ENCODE measurements around the gene LRRC3B.

LRRC3B gene

DNA sequence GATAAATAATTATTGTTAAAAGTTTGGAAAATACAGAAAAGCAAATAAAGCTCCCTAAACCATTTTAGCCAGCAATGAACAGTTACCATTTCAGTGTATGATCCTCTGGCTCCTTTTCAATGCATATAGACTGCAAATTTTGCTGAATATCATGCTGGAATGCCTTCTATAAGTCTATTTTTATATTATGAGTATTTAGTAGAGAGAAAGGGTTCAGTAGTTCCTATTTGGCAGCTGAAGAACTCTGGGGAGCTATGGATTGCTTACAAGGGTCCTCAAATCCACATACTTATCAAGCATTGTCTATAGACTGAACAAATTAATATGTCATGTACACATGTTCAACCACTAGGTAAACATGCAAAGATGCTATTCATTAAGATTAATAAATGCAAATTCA, 46.1 kb downstream of the LRRC3B start:
- Histone ChIP-seq H3K4ac (ENCODE audit: low read depth, low read length) (no peak overlapping the region), H3K9ac (ENCODE audit: low read length) (no peak overlapping the region), H3K4me3 (ENCODE audit: low read length) (no peak overlapping the region), H4K5ac (ENCODE audit: low read length) (no peak overlapping the region), H3K4me2 (ENCODE audit: low read length) (no peak overlapping the region), H2BK15ac (replicated peaks; ENCODE audit: low read depth) (no peak overlapping the region), H3K4me1 (ENCODE audit: control insufficient read depth, low read depth, low read length) (no peaks in the 10 kb centered on the region), H3K56ac (ENCODE audit: low read length) (no peak overlapping the region), H2AK5ac (ENCODE audit: low read length) (no peak overlapping the region), H3K79me2 (ENCODE audit: control insufficient read depth, insufficient read depth, low read length) (no peaks in the 10 kb centered on the region), H2BK120ac (ENCODE audit: low read depth, low read length) (no peak overlapping the region), H3K27ac (ENCODE audit: low read depth, low read length) (no peak overlapping the region), H3K27me3 (ENCODE audit: insufficient read depth, low read length, poor library complexity) (no peaks in the 10 kb centered on the region), H2BK5ac (ENCODE audit: low read length) (no peak overlapping the region), H3K18ac (ENCODE audit: low read length) (no peak overlapping the region), H3K79me1 (ENCODE audit: low read length) (no peaks in the 10 kb centered on the region), H3K36me3 (ENCODE audit: control insufficient read depth, insufficient read depth, low read length) (no peaks in the 10 kb centered on the region), H4K8ac (ENCODE audit: low read depth, low read length) (no peak overlapping the region), H3K23ac (ENCODE audit: low read length) (no peak overlapping the region)
- DNase-seq = no peak

DNA sequence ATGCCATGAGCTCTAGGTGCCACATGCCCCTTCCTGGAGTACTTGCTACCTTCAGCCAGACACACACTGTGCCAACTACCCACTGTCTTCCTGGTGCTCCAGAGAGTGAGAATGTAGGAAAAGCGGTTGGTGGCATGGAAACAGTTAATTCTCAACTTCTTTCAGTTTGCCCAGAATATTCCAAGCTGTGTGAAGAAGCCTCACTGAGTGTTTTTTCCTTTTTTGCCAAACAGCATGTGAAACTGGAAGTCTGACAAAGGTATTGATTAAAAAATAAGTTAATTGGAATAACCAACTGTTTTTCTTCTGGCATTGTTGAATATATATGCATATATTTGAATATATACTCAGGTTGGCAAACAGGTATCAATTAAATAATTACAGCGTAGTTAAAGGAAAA, 52.8 kb downstream of the LRRC3B start:
- no peak overlapping the region for H3K4me3 ChIP-seq (ENCODE audit: low read length)
- 100% methylated on average over 1 of the region's 2 CpGs for WGBS (ENCODE audit: extremely low coverage, insufficient coverage, low lambda C conversion rate)
- H3K23ac ChIP-seq (ENCODE audit: low read length) = no peak overlapping the region
- no peaks in the 10 kb centered on the region for H3K79me2 ChIP-seq (ENCODE audit: control insufficient read depth, insufficient read depth, low read length)
- no peak overlapping the region for H3K4ac ChIP-seq (ENCODE audit: low read depth, low read length)
- H2BK120ac ChIP-seq (ENCODE audit: low read depth, low read length) = no peak overlapping the region
- no peak overlapping the region for H2AK5ac ChIP-seq (ENCODE audit: low read length)
- no peaks in the 10 kb centered on the region for H3K27me3 ChIP-seq (ENCODE audit: insufficient read depth, low read length, poor library complexity)
- H4K8ac ChIP-seq (ENCODE audit: low read depth, low read length) = no peak overlapping the region
- H3K36me3 ChIP-seq (ENCODE audit: control insufficient read depth, insufficient read depth, low read length) = no peaks in the 10 kb centered on the region
- H2BK15ac ChIP-seq (replicated peaks; ENCODE audit: low read depth) = no peak overlapping the region
- H3K27ac ChIP-seq (ENCODE audit: low read depth, low read length) = no peak overlapping the region
- no peak overlapping the region for H3K56ac ChIP-seq (ENCODE audit: low read length)
- no peak overlapping the region for H3K18ac ChIP-seq (ENCODE audit: low read length)
- no peak for DNase-seq
- H3K79me1 ChIP-seq (ENCODE audit: low read length) = no peaks in the 10 kb centered on the region
- no peak overlapping the region for H3K4me2 ChIP-seq (ENCODE audit: low read length)
- H3K9ac ChIP-seq (ENCODE audit: low read length) = no peak overlapping the region
- H2BK5ac ChIP-seq (ENCODE audit: low read length) = no peak overlapping the region
- no peaks in the 10 kb centered on the region for H3K4me1 ChIP-seq (ENCODE audit: control insufficient read depth, low read depth, low read length)
- H4K5ac ChIP-seq (ENCODE audit: low read length) = no peak overlapping the region

- Histone ChIP-seq H2BK15ac (replicated peaks; ENCODE audit: low read depth) (no peak overlapping the region), H3K27ac (ENCODE audit: low read depth, low read length) (no peak overlapping the region), H3K4me1 (ENCODE audit: control insufficient read depth, low read depth, low read length) (no peaks in the 10 kb centered on the region), H2BK5ac (ENCODE audit: low read length) (no peak overlapping the region), H3K18ac (ENCODE audit: low read length) (no peak overlapping the region), H3K9ac (ENCODE audit: low read length) (no peak overlapping the region), H3K4me3 (ENCODE audit: low read length) (no peak overlapping the region), H3K27me3 (ENCODE audit: insufficient read depth, low read length, poor library complexity) (no peaks in the 10 kb centered on the region), H2AK5ac (ENCODE audit: low read length) (no peak overlapping the region), H3K4ac (ENCODE audit: low read depth, low read length) (no peak overlapping the region), H3K4me2 (ENCODE audit: low read length) (no peak overlapping the region), H3K56ac (ENCODE audit: low read length) (no peak overlapping the region), H3K79me2 (ENCODE audit: control insufficient read depth, insufficient read depth, low read length) (no peaks in the 10 kb centered on the region), H3K23ac (ENCODE audit: low read length) (no peak overlapping the region), H3K36me3 (ENCODE audit: control insufficient read depth, insufficient read depth, low read length) (no peaks in the 10 kb centered on the region), H4K8ac (ENCODE audit: low read depth, low read length) (no peak overlapping the region), H4K5ac (ENCODE audit: low read length) (no peak overlapping the region), H3K79me1 (ENCODE audit: low read length) (no peaks in the 10 kb centered on the region), H2BK120ac (ENCODE audit: low read depth, low read length) (no peak overlapping the region)
- no CpG with 5 or more reads among the region's 2 CpGs for WGBS (ENCODE audit: extremely low coverage, insufficient coverage, low lambda C conversion rate)
- no peak for DNase-seq
These were observed 59.1 kb downstream of the LRRC3B start for GRCh38 chr3:26681632-26682031.

GRCh38 chr3:26682406-26682805, 59.8 kb downstream of the LRRC3B start:
- H4K8ac ChIP-seq (ENCODE audit: low read depth, low read length) = no peak overlapping the region
- no CpG with 5 or more reads among the region's 1 CpG for WGBS (ENCODE audit: extremely low coverage, insufficient coverage, low lambda C conversion rate)
- H3K4ac ChIP-seq (ENCODE audit: low read depth, low read length) = no peak overlapping the region
- H3K4me3 ChIP-seq (ENCODE audit: low read length) = no peak overlapping the region
- no peak overlapping the region for H3K23ac ChIP-seq (ENCODE audit: low read length)
- H3K36me3 ChIP-seq (ENCODE audit: control insufficient read depth, insufficient read depth, low read length) = no peaks in the 10 kb centered on the region
- no peaks in the 10 kb centered on the region for H3K79me1 ChIP-seq (ENCODE audit: low read length)
- no peak overlapping the region for H2BK15ac ChIP-seq (replicated peaks; ENCODE audit: low read depth)
- no peak overlapping the region for H3K4me2 ChIP-seq (ENCODE audit: low read length)
- H2BK120ac ChIP-seq (ENCODE audit: low read depth, low read length) = no peak overlapping the region
- H3K56ac ChIP-seq (ENCODE audit: low read length) = no peak overlapping the region
- H3K79me2 ChIP-seq (ENCODE audit: control insufficient read depth, insufficient read depth, low read length) = no peaks in the 10 kb centered on the region
- no peak for DNase-seq
- H3K18ac ChIP-seq (ENCODE audit: low read length) = no peak overlapping the region
- H3K27me3 ChIP-seq (ENCODE audit: insufficient read depth, low read length, poor library complexity) = no peaks in the 10 kb centered on the region
- no peak overlapping the region for H4K5ac ChIP-seq (ENCODE audit: low read length)
- H3K4me1 ChIP-seq (ENCODE audit: control insufficient read depth, low read depth, low read length) = no peaks in the 10 kb centered on the region
- H3K9ac ChIP-seq (ENCODE audit: low read length) = no peak overlapping the region
- H2AK5ac ChIP-seq (ENCODE audit: low read length) = no peak overlapping the region
- H2BK5ac ChIP-seq (ENCODE audit: low read length) = no peak overlapping the region
- no peak overlapping the region for H3K27ac ChIP-seq (ENCODE audit: low read depth, low read length)

DNA sequence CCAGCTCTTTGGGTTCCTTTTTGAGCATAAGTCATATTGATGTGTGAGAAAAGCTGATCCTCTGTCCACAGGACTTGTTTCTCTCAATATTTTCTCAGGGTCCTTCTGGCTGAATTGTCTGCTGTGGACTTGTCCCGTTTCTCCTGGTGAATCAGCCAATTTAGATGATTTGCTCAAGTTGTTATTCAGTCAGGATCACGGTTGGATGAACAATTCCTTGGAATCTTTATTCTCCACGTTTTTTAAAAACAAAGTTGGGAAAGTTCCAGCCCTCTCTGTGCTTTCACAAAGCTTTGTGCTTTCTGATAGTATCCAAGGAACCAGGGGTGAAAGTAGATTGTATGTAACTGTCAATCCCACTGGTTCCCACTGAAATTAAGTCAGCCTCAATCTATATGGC, 61.3 kb downstream of the LRRC3B start:
- Histone ChIP-seq H3K4ac (ENCODE audit: low read depth, low read length) (no peak overlapping the region), H3K36me3 (ENCODE audit: control insufficient read depth, insufficient read depth, low read length) (no peaks in the 10 kb centered on the region), H3K18ac (ENCODE audit: low read length) (no peak overlapping the region), H2BK120ac (ENCODE audit: low read depth, low read length) (no peak overlapping the region), H3K27ac (ENCODE audit: low read depth, low read length) (no peak overlapping the region), H3K4me1 (ENCODE audit: control insufficient read depth, low read depth, low read length) (no peaks in the 10 kb centered on the region), H4K8ac (ENCODE audit: low read depth, low read length) (no peak overlapping the region), H3K9ac (ENCODE audit: low read length) (no peak overlapping the region), H3K79me2 (ENCODE audit: control insufficient read depth, insufficient read depth, low read length) (no peaks in the 10 kb centered on the region), H3K56ac (ENCODE audit: low read length) (no peak overlapping the region), H3K27me3 (ENCODE audit: insufficient read depth, low read length, poor library complexity) (no peaks in the 10 kb centered on the region), H4K5ac (ENCODE audit: low read length) (no peak overlapping the region), H3K4me2 (ENCODE audit: low read length) (no peak overlapping the region), H3K23ac (ENCODE audit: low read length) (no peak overlapping the region), H2BK5ac (ENCODE audit: low read length) (no peak overlapping the region), H2BK15ac (replicated peaks; ENCODE audit: low read depth) (no peak overlapping the region), H3K4me3 (ENCODE audit: low read length) (no peak overlapping the region), H2AK5ac (ENCODE audit: low read length) (no peak overlapping the region), H3K79me1 (ENCODE audit: low read length) (no peaks in the 10 kb centered on the region)
- WGBS (ENCODE audit: extremely low coverage, insufficient coverage, low lambda C conversion rate) = no CpG with 5 or more reads among the region's 3 CpGs
- no peak for DNase-seq

DNA sequence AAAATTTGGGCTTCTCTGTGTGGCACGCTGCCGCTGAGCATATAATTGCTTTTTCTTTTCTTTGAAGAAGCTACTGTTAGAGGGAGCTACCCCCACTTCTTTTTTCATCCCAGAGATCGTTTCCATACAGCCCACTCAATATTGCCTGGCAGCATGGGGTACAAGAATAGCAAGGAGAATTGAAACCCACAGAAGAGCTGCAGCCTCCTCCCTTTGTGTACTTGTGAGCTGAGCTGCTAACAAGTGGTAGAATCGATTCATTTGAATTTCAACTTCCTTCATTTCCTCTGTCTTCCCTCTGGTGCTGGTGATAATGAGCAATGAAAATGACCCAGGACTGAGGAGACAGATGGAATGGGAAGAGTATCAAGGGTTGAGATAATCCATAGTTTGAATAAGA, 64.9 kb downstream of the LRRC3B start:
- no peaks in the 10 kb centered on the region for H3K36me3 ChIP-seq (ENCODE audit: control insufficient read depth, insufficient read depth, low read length)
- H3K9ac ChIP-seq (ENCODE audit: low read length) = no peak overlapping the region
- H2BK15ac ChIP-seq (replicated peaks; ENCODE audit: low read depth) = no peak overlapping the region
- H3K79me1 ChIP-seq (ENCODE audit: low read length) = no peaks in the 10 kb centered on the region
- H3K27ac ChIP-seq (ENCODE audit: low read depth, low read length) = no peak overlapping the region
- no peak overlapping the region for H3K4me2 ChIP-seq (ENCODE audit: low read length)
- no peak overlapping the region for H3K4me3 ChIP-seq (ENCODE audit: low read length)
- H3K79me2 ChIP-seq (ENCODE audit: control insufficient read depth, insufficient read depth, low read length) = no peaks in the 10 kb centered on the region
- no peak overlapping the region for H3K4ac ChIP-seq (ENCODE audit: low read depth, low read length)
- H4K8ac ChIP-seq (ENCODE audit: low read depth, low read length) = no peak overlapping the region
- no peak overlapping the region for H3K56ac ChIP-seq (ENCODE audit: low read length)
- H2BK120ac ChIP-seq (ENCODE audit: low read depth, low read length) = no peak overlapping the region
- H3K27me3 ChIP-seq (ENCODE audit: insufficient read depth, low read length, poor library complexity) = no peaks in the 10 kb centered on the region
- no CpG with 5 or more reads among the region's 4 CpGs for WGBS (ENCODE audit: extremely low coverage, insufficient coverage, low lambda C conversion rate)
- no peak overlapping the region for H3K18ac ChIP-seq (ENCODE audit: low read length)
- no peak overlapping the region for H3K23ac ChIP-seq (ENCODE audit: low read length)
- no peak overlapping the region for H4K5ac ChIP-seq (ENCODE audit: low read length)
- no peak overlapping the region for H2BK5ac ChIP-seq (ENCODE audit: low read length)
- H2AK5ac ChIP-seq (ENCODE audit: low read length) = no peak overlapping the region
- H3K4me1 ChIP-seq (ENCODE audit: control insufficient read depth, low read depth, low read length) = no peaks in the 10 kb centered on the region
- DNase-seq = no peak

Data from mesendoderm (in vitro differentiated cells).